K562 (cell line): ENCODE results near the gene WASF2. TPM values are rescaled to one million over a fixed set of nuclear protein-coding genes. Genes with fewer than 3 reads are reported as not detected.

Experiments
- BRCA1 ChIP-seq, 2 experiments: fragments of 450-650 bp in 1 of 2; sonication (generic) in 1 of 2; formaldehyde crosslinking in 1 of 2; IDR thresholded peaks; 2 replicates each; pipeline versions ENCODE4 v1.5.0 to v1.6.1; 2017 to 2020; ENCODE audit warnings: mild to moderate bottlenecking in 1 of 2, missing genetic modification reagents in 1 of 2
- CBX8 ChIP-seq: fragments of 200-600 bp; sonication (generic); IDR thresholded peaks from 2 replicates; pipeline ENCODE4 v1.6.1; 2012; ENCODE audit warnings: borderline replicate concordance, mixed run types, low read depth, mild to moderate bottlenecking, moderate library complexity, mixed read lengths, low read length, control low read depth, inconsistent platforms; ENCODE audit not compliant: poor library complexity, severe bottlenecking; ENCODE audit errors: extremely low read depth
- DACH1 ChIP-seq: fragments of 450-650 bp; IDR thresholded peaks from 2 replicates; pipeline ENCODE4 v1.6.1; 2018; ENCODE audit not compliant: partially characterized antibody
- ETV5 ChIP-seq: sonication (generic); formaldehyde crosslinking; IDR thresholded peaks from 2 replicates; pipeline ENCODE4 v1.4.0; 2020; ENCODE audit warnings: low read depth, mild to moderate bottlenecking, missing genetic modification reagents
- JUND ChIP-seq, 2 experiments: IDR thresholded peaks; 2 replicates in 1 of 2; 3 replicates in 1 of 2; pipeline ENCODE4 v1.6.1; 2011; ENCODE audit warnings: borderline replicate concordance in 2 of 2, low read depth in 2 of 2, low read length in 2 of 2, improper control_type of control experiment in 1 of 2, missing biosample characterization in 1 of 2, missing genetic modification characterization in 1 of 2, missing genetic modification reagents in 1 of 2
- MEF2A ChIP-seq: IDR thresholded peaks from 2 replicates; pipeline ENCODE4 v1.6.1; 2011; ENCODE audit warnings: low read depth, mild to moderate bottlenecking, low read length, moderate library complexity; ENCODE audit not compliant: control insufficient read depth
- NFATC3 ChIP-seq: fragments of 450-650 bp; IDR thresholded peaks from 2 replicates; pipeline ENCODE4 v1.6.1; 2017; ENCODE audit warnings: mild to moderate bottlenecking
- PHF20 ChIP-seq: fragments of 450-650 bp; IDR thresholded peaks from 2 replicates; pipeline ENCODE4 v1.6.1; 2018; ENCODE audit not compliant: partially characterized antibody
- PML ChIP-seq: IDR thresholded peaks from 2 replicates; pipeline ENCODE4 v1.6.1; 2012; ENCODE audit warnings: low read length, inconsistent platforms
- SIN3B ChIP-seq: fragments of 450-650 bp; IDR thresholded peaks from 2 replicates; pipeline ENCODE4 v1.6.1; 2017; ENCODE audit warnings: low read depth, mild to moderate bottlenecking, moderate library complexity
- SUPT5H ChIP-seq: fragments of 450-650 bp; IDR thresholded peaks from 2 replicates; pipeline ENCODE4 v1.6.1; 2016
- XRCC5 ChIP-seq: fragments of 200-400 bp; formaldehyde crosslinking; IDR thresholded peaks from 2 replicates; pipeline ENCODE4 v1.6.1; 2017; ENCODE audit warnings: low read depth, mild to moderate bottlenecking, low read length
- ZNF239 ChIP-seq: fragments of 250-450 bp; sonication (Bioruptor Pico); IDR thresholded peaks from 2 replicates; pipeline ENCODE4 v1.4.0; 2020; ENCODE audit warnings: mild to moderate bottlenecking
- ZNF253 ChIP-seq: fragments of 250-450 bp; sonication (Bioruptor Pico); conservative IDR thresholded peaks from 2 replicates; pipeline ENCODE4 v1.6.1; 2021; ENCODE audit warnings: mild to moderate bottlenecking
- ZNF282 ChIP-seq: sonication (generic); formaldehyde crosslinking; IDR thresholded peaks from 2 replicates; pipeline ENCODE4 v1.8.1; 2023; ENCODE audit warnings: missing genetic modification reagents
- ZNF695 ChIP-seq: fragments of 450-650 bp; formaldehyde crosslinking; IDR thresholded peaks from 2 replicates; pipeline ENCODE4 v1.4.0; 2020; ENCODE audit warnings: mild to moderate bottlenecking, moderate library complexity
- ZNF79 ChIP-seq: fragments of 250-450 bp; sonication (Bioruptor Pico); IDR thresholded peaks from 2 replicates; pipeline ENCODE4 v1.4.0; 2020; ENCODE audit warnings: low read depth, mild to moderate bottlenecking, moderate library complexity
- polyA plus RNA-seq, 8 experiments: library from polyadenylated mRNA; depleted of rRNA in 4 of 8; stranded (reverse) in 5 of 8; unstranded in 3 of 8; fragments of >200 nt; fragmentation: Nextera tagmentation in 2 of 8; fragmentation: Illumina TruSeq in 1 of 8; extraction: Ambion mirVana in 2 of 8; extraction: Trizol in 1 of 8; gene quantifications; 2 replicates each; pipeline versions ENCODE4 v1.2.1 to v1.2.3, GENCODE V29; 2011 to 2014; ENCODE audit warnings: inconsistent platforms in 1 of 8, missing spikeins in 1 of 8
- total RNA-seq, 7 experiments: library from RNA; depleted of rRNA in 6 of 7; stranded (reverse); fragments of >200 nt in 6 of 7; fragmentation: Illumina TruSeq in 2 of 7; extraction: Trizol in 2 of 7; gene quantifications; 2 replicates each; pipeline versions ENCODE4 v1.2.1 to v1.2.3, GENCODE V29; 2011 to 2021; ENCODE audit warnings: low replicate concordance in 1 of 7
- TF ChIP-seq, protein P1 (sequence below): fragments of 450-650 bp; IDR thresholded peaks from 2 replicates; pipeline ENCODE4 v1.6.1; 2017; ENCODE audit warnings: mild to moderate bottlenecking, moderate library complexity
- TF ChIP-seq, protein P2 (sequence below): fragments of 450-650 bp; IDR thresholded peaks from 2 replicates; pipeline ENCODE4 v1.6.1; 2016; ENCODE audit warnings: missing biosample characterization, missing genetic modification characterization
- TF ChIP-seq, protein P3 (sequence below): sonication (generic); formaldehyde crosslinking; IDR thresholded peaks from 2 replicates; pipeline ENCODE4 v1.8.1; 2022; ENCODE audit warnings: missing genetic modification reagents
- TF ChIP-seq, protein P4 (sequence below): sonication (generic); formaldehyde crosslinking; IDR thresholded peaks from 2 replicates; pipeline ENCODE4 v1.8.0; 2023; ENCODE audit warnings: mild to moderate bottlenecking, missing genetic modification reagents
- TF ChIP-seq, protein P5 (sequence below): IDR thresholded peaks from 2 replicates; pipeline ENCODE4 v1.6.1; 2014; ENCODE audit warnings: antibody characterized with exemption

Gene WASF2
- total and polyA plus RNA-seq, 9 of the 15 experiments (the other 6 are each of a cell fraction or from before 2014, with no cell fraction given): 8.2 to 163 (median 31.2) TPM

DNA sequence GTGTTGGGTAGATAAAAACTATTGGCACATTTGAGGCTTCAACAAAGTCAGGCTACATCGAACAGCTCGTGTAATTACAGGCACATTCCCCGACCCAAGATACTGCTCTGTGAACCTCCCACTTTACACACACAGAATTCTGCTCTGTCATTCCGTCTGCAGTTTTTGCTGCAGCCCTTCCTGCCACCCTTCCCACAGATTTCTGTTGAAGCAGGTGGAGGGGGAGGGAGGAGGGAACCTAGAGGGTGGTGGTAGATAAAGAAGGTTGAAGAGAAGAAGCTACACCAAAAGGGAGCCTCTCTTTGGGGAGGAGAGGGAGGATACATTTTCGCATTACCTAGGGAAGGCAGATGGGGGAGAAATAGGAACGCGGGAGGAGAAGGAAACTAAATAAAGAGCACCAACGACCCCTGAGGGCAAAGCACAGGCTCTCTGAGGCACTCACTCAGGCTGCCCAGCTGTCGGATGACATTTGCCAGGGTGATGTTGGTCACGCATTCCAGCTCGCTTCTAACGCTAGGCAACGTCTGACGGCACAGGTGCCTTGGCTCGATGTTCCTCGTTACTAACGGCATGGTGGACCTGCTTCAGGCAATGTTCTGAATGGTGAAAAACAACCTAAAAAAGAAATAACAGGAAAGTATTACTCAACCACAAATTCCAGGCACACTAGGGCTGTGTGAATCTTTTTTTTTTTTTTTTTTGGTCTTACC lies 61.5 kb downstream of the WASF2 start (continued):
- TF ChIP-seq, protein P1, sequence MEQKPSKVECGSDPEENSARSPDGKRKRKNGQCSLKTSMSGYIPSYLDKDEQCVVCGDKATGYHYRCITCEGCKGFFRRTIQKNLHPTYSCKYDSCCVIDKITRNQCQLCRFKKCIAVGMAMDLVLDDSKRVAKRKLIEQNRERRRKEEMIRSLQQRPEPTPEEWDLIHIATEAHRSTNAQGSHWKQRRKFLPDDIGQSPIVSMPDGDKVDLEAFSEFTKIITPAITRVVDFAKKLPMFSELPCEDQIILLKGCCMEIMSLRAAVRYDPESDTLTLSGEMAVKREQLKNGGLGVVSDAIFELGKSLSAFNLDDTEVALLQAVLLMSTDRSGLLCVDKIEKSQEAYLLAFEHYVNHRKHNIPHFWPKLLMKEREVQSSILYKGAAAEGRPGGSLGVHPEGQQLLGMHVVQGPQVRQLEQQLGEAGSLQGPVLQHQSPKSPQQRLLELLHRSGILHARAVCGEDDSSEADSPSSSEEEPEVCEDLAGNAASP: no peak
- no peak for TF ChIP-seq ZNF239 (CRISPR knock-in tag)
- TF ChIP-seq MEF2A: no peak
- TF ChIP-seq, protein P2, sequence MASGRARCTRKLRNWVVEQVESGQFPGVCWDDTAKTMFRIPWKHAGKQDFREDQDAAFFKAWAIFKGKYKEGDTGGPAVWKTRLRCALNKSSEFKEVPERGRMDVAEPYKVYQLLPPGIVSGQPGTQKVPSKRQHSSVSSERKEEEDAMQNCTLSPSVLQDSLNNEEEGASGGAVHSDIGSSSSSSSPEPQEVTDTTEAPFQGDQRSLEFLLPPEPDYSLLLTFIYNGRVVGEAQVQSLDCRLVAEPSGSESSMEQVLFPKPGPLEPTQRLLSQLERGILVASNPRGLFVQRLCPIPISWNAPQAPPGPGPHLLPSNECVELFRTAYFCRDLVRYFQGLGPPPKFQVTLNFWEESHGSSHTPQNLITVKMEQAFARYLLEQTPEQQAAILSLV (tag): no peak
- TF ChIP-seq PHF20: no peak
- TF ChIP-seq JUND (IDR thresholded peaks at IDR 0.05; ENCODE audit: borderline replicate concordance, low read depth, low read length): peak; percentile 73
- peak; percentile 76; the same call in 1 of the 3 replicates for TF ChIP-seq JUND (tag; IDR thresholded peaks at IDR 0.05; ENCODE audit: borderline replicate concordance, low read depth, low read length)
- TF ChIP-seq, protein P3, sequence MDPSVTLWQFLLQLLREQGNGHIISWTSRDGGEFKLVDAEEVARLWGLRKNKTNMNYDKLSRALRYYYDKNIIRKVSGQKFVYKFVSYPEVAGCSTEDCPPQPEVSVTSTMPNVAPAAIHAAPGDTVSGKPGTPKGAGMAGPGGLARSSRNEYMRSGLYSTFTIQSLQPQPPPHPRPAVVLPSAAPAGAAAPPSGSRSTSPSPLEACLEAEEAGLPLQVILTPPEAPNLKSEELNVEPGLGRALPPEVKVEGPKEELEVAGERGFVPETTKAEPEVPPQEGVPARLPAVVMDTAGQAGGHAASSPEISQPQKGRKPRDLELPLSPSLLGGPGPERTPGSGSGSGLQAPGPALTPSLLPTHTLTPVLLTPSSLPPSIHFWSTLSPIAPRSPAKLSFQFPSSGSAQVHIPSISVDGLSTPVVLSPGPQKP (CRISPR knock-in tag): no peak
- TF ChIP-seq, protein P4, sequence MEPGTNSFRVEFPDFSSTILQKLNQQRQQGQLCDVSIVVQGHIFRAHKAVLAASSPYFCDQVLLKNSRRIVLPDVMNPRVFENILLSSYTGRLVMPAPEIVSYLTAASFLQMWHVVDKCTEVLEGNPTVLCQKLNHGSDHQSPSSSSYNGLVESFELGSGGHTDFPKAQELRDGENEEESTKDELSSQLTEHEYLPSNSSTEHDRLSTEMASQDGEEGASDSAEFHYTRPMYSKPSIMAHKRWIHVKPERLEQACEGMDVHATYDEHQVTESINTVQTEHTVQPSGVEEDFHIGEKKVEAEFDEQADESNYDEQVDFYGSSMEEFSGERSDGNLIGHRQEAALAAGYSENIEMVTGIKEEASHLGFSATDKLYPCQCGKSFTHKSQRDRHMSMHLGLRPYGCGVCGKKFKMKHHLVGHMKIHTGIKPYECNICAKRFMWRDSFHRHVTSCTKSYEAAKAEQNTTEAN (CRISPR knock-in tag): no peak
- TF ChIP-seq DACH1: no peak
- TF ChIP-seq PML: 0 out of 2 replicates have a peak, but pooled peaks have one; percentile 32
- no peak for TF ChIP-seq ZNF253 (CRISPR knock-in tag)
- no peak for TF ChIP-seq ZNF79 (CRISPR knock-in tag)
- no peak for TF ChIP-seq CBX8
- TF ChIP-seq NFATC3: no peak
- no peak for TF ChIP-seq BRCA1 (IDR thresholded peaks at IDR 0.05)
- TF ChIP-seq BRCA1 (CRISPR knock-in tag; IDR thresholded peaks at IDR 0.05): no peak
- TF ChIP-seq XRCC5: no peak; the same call in 1 of the 2 replicates
- TF ChIP-seq, protein P5, sequence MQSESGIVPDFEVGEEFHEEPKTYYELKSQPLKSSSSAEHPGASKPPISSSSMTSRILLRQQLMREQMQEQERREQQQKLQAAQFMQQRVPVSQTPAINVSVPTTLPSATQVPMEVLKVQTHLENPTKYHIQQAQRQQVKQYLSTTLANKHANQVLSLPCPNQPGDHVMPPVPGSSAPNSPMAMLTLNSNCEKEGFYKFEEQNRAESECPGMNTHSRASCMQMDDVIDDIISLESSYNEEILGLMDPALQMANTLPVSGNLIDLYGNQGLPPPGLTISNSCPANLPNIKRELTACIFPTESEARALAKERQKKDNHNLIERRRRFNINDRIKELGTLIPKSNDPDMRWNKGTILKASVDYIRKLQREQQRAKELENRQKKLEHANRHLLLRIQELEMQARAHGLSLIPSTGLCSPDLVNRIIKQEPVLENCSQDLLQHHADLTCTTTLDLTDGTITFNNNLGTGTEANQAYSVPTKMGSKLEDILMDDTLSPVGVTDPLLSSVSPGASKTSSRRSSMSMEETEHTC: no peak
- 0 out of 2 replicates have a peak, but pooled peaks have one; percentile 27 for TF ChIP-seq ETV5 (CRISPR knock-in tag)
- no peak for TF ChIP-seq ZNF695 (CRISPR knock-in tag)
- TF ChIP-seq SUPT5H: 0 out of 2 replicates have a peak, but pooled peaks have one; percentile 21
- no peak for TF ChIP-seq ZNF282 (CRISPR knock-in tag)
- no peak for TF ChIP-seq SIN3B
